Measurements from ENCODE around the gene HLA-DPA1.

DNA sequence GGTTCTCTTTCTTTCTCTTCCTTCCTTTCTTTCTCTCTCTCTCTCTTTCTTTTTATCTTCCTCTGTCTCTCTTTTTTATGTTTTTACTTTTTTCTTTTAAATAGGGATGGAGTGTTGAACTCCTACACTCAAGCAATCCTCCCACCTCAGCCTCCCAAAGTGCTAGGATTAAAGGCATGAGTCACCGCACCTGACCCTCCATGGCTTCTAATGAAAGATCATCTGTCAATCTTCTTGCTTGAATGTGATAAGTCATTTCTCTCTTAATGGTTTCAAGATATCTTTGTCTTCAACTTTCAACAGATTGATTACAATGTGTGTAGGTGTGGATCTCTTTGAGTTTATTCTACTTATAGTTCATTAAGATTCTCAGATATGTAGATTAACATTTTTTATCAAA is 38.9 kb downstream of the HLA-DPA1 start:
- TF ChIP-seq CTCF (IDR thresholded peaks at IDR 0.05) (no peak), POLR2A (IDR thresholded peaks at IDR 0.05) (no peak)
